ENCODE measurements around the gene THG1L.

Gene THG1L

DNA sequence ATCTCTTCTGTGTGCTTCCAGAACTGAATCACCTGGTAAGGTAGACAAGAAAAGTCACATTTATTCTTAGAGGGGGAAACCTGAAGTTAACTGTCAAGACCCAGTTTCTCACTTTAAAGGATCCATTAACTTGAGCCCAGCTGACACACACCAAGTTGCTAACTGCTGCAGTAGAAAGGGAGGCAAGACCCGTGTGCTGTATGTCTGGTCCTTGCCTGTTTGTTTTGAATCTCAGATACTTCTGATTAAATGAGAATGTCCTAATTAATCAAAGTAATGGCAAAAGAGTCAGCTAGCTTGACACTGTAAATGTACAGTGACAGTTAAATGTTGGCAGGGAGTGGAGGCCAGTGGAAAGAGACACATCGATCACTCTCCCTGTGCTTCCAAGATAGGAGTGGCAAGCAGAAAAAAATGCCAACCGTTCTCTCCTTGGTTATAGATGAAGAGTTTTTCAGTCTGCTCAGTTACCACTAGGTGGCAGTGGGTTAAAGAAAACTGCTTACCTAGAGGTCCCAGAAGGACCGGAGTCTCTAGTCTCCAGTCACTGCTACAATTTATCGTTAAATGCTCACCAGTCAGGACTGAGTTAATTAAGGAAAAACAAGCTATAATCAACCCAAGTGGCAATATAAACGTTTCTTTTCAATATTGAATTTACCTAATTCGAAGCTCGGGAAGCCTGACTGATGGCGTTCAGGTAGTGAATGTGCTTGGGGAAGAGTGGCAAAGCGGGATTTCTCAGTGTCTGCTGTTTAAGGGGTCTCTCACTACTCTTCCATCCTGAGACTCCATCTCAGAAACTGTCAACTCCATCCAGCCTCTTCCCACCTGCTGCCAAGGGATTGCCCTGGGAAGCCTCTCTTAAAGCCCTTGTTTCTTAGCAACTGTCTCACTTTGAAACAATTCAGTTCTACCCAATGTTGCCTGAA is 30.7 kb downstream of the THG1L start:
- DNase-seq: no peak

DNA sequence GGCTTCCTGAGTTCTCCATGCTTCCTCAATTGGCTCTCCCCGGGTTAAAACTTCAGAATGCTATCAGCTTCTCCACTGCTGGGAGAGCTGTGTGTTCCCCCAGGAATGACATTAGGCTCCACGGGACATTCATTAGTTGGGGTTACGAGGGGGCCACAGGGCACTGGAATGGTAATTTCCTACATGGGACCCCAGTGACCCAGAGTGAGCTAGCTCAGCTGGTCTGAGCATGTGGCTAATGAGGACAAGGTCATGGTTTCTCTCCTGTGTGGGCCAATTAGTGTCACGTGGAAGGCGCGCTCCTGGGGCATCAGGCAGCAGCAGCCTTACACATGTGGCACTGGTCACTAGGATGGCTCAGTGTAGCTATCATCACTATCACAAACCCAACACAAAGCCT is 33.3 kb downstream of the THG1L start:
- no peak for DNase-seq

DNA sequence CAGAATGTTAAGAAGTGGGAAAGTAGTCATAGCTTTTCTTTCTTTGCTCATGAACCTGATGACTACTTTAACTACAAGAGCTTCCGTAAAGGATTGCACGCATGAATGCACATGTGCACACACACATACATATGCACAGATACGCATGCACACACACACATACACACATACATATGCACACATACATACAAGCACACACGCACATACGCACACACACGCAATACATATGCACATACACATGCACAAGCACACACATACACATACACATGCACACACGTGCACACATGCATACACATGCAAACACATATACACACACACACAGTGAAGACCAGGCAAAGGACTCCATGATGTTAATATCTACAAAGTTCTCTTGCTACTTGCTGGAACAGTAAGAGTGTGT is 35.2 kb downstream of the THG1L start:
- DNase-seq: no peak

DNA sequence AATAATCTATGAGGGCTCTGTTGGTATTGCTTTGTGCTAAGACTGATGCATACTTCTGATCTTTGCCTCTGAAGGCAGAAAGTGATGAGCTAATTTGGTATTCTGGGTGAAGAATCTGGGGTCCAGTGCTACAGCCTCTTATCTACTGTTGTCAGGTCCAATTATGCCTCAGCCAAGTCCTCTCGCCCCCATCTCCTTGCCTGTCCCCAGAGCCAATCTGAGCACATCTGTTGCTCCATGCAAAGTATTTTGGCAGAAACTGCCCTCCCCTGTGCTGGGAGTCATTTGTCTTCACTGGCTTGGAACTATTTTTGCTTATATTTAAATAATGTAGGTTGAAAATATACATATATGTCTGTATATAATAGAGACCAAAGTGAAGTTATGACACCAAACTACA is 35.7 kb downstream of the THG1L start:
- DNase-seq: no peak

DNA sequence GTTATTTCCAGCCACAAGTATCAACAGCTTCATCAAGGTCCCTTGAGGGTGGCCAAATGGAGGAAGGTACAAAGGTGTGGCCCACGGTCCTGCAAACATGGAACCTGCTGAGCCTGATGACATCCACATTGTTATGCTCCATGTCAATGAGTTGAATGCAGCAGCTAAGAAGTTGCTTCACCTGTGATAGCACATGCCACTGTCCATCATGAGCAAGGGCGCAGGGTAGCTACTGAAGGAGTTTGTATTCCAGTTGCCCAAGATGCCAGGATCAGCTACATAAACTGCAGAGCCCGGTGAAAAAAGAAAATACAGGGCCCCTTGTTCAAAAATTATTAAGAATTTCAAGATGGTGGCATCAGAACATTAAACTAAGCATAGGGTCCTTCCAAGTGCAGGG is 36.5 kb downstream of the THG1L start:
- DNase-seq: no peak

DNA sequence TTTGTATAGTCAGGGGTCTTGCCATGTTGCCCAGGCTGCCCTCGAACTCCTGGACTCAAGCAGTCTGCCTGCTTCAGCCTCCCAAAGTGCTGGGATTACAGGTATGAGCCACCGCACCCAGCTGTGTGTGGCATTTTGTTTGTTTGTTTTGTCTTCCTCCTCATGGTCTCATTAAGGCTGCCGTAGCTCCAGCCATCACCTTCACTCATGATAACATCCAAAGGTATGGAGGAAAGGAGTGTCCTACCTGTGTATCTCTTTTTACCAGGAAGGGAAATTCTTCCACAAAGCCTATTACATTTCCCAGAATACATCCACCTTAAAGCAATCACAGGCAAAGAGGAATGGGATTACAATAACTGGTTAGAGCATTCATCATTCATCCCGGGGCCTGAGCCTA is 39.4 kb downstream of the THG1L start:
- no peak for DNase-seq

DNA sequence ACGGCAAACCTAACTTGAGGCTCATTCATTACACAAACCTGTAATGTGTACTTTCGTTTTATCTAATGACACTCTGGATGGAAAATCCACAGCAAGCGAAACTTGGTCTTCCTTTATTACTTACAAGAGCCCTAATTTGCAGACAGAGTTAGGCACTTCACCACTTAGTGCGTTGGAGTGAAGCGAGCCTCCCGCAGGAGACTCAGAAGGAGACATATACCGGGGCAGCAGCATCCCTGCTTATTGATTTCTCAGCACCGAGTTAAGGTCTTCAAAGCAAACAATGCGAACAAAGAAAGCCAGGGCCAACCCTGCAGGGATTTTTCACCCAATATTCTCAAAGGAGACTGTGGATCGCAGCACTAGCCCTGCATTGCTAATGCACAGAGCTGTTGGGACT is 40.9 kb downstream of the THG1L start:
- DNase-seq: no peak

DNA sequence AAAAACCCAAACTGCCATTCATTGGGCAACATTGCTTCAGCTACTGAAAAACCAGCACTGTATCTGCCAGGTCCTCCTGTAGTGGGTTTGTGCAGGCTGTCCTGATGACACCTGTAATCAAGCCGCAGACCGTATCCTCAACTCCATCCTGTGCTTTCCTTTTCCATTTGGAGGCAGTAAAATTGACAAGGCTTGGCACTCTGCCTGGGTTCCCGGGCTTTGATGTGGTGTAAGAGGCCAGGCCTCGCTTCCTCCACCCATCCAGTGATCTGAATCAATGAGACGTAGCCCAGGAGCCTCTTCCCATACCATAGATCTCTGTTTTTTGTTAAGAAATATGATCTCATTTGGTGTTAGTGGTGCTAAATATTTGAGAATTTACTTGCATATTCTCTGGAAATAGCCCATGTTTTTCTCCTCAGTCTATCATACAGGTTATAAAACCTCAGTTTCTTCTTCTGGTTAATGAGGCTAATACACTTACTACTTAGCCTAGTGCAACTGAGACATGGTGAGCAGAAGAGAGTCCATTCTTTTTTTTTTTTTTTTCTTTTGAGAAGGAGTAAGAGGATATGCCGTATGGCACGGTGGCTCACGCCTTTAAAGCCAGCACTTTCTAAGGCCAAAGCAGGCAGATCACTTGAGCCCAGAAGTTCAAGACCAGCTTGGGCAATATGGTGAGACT is 47.0 kb downstream of the THG1L start:
- peak; percentile 49 for DNase-seq

DNA sequence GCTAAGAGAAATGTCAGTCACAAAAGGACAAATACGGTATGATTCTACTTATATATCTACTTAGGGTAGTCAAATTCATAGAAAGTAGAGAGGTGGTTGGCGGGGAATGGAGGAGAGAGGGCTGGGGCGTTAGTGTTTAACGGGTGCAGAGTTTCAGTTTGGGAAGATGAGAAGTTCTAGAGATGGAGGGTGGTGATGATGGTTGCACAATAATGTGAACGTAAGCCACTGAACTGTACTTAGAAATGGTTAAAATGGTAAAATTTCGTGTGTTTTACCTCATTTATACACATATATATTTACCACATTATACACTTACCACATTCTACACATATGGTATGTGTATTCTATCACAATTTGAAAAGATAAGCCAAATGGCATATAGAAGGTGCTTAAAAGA is 48.0 kb downstream of the THG1L start:
- no peak for DNase-seq

DNA sequence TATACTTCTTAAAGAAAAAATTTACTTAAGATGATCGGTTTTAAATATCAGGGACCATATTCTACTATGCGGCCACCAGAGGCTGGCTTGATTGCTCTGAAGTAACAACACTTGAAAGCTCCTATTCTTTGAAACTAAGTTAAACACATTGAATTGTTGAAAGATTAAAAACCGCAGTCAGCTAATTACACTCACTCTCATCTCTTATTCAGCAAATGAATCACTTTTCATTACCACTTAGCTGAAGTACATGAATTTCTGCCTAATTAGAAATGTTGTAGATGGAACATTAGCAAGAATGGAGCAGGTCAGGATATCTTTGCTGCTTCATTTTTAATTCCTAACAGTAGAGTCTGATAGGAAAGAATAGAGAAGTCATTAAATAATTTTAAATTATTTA is 54.6 kb downstream of the THG1L start:
- no peak for DNase-seq

Data from NCI-H2081 treated with DMSO at 0.1 percent for 48 hours (cell line).